OCI-LY7 (cell line): ENCODE measurements around the gene TMEM204.

Experiments used
- CTCF ChIP-seq: fragments of 200-600 bp; sonication (generic); conservative IDR thresholded peaks from 2 replicates; pipeline ENCODE4 v1.5.1; 2014; ENCODE audit warnings: mild to moderate bottlenecking, antibody characterized with exemption, low read length, moderate library complexity, mixed read lengths
- EZH2phosphoT487 ChIP-seq: fragments of 200-600 bp; sonication (generic); IDR thresholded peaks from 2 replicates; pipeline ENCODE4 v1.6.1; 2018; ENCODE audit warnings: low read depth, borderline replicate concordance, mild to moderate bottlenecking, mixed run types, antibody characterized with exemption, low read length, moderate library complexity, mixed read lengths

GRCh38 chr16:1556254-1556653 is 22.8 kb downstream of the TMEM204 start:
- TF ChIP-seq EZH2phosphoT487 = no peak
- no peak for TF ChIP-seq CTCF
